HG02870 (cell line): Measurements from ENCODE around the gene DPCD.

Experiments
- ATAC-seq: cut with Tn5 transposase; IDR thresholded peaks from one replicate; pipeline ENCODE4 v1.9.1; 2021; ENCODE audit warnings: mild to moderate bottlenecking, moderate library complexity; ENCODE audit not compliant: unreplicated experiment

The DPCD gene

GRCh38 chr10:101653536-101653935 lies 65.4 kb downstream of the DPCD start:
- no peak for ATAC-seq

- ATAC-seq, result no peak
These were observed 67.4 kb downstream of the DPCD start for GRCh38 chr10:101655570-101655969.

- no peak for ATAC-seq
These were observed 68.8 kb downstream of the DPCD start for GRCh38 chr10:101656890-101657289.

GRCh38 chr10:101658975-101659374 lies 70.9 kb downstream of the DPCD start:
- no peak for ATAC-seq
